B cell (primary cell): ENCODE results near the gene STEAP4.

Source experiments
- CTCF ChIP-seq: fragments of 200-600 bp; IDR thresholded peaks from one replicate; pipeline ENCODE4 v1.8.0; 2022; ENCODE audit warnings: antibody characterized with exemption, mild to moderate bottlenecking
- EZH2 ChIP-seq: IDR thresholded peaks from 2 replicates; pipeline ENCODE4 v1.6.1; 2012; ENCODE audit warnings: borderline replicate concordance, low read depth, mild to moderate bottlenecking, moderate library complexity, low read length; ENCODE audit not compliant: insufficient read depth, poor library complexity, severe bottlenecking

GRCh38 chr7:88267421-88267820, 39.3 kb downstream of the STEAP4 start:
- TF ChIP-seq CTCF: no peak
- no peak for TF ChIP-seq EZH2
